Mammary epithelial cell (primary cell): ENCODE measurements around the gene TRIM38.

Experiments used
- CTCF ChIP-seq, 2 donors: IDR thresholded peaks in 1 of 2; conservative IDR thresholded peaks in 1 of 2; 2 replicates each; pipeline ENCODE4 v1.5.1; 2011 to 2012; ENCODE audit warnings: inconsistent platforms in 2 of 2, low read length in 2 of 2, mild to moderate bottlenecking in 2 of 2, control low read depth in 1 of 2, low read depth in 1 of 2; ENCODE audit not compliant: insufficient read depth in 1 of 2; ENCODE audit errors: extremely low read depth in 1 of 2
- EZH2 ChIP-seq: IDR thresholded peaks from 2 replicates; pipeline ENCODE4 v1.6.1; 2012; ENCODE audit warnings: low read length, inconsistent platforms, borderline replicate concordance

DNA sequence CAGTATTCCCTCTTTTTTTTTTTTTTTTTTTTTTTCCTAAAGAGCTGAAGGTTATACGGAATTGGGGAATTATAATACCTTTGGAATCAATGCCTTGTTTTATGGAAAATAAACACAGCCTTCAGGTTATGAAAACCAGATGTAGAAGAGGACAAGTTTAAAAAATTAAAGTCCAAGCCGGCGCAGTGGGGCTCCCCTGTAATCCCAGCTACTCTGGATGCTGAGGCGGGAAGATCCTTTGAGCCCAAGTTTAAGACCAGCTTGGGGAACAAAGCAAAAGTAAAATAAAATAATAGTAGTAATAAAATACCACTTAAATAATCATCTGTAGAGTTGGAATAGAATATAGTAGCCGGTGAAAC, 57.3 kb downstream of the TRIM38 start:
- no peak for TF ChIP-seq CTCF (conservative IDR thresholded peaks at IDR 0.05 in 1 of 2, IDR thresholded peaks at IDR 0.05 in 1 of 2; ENCODE audit: extremely low read depth in 1 of 2, insufficient read depth in 1 of 2, low read depth in 1 of 2, low read length in 2 of 2)
- no peak for TF ChIP-seq EZH2
